ENCODE results near the gene INPP5E. TPM values are rescaled to one million over a fixed set of nuclear protein-coding genes. Genes with fewer than 3 reads are reported as not detected.
"Not testable (repeated sequence)": the region's sequence is repeated elsewhere in the genome, so short reads cannot be mapped to it uniquely, and the experiment has no call there.

INPP5E gene
- total RNA-seq, 2 donors from 2014 or later = 6.4 to 9.1 TPM

DNA sequence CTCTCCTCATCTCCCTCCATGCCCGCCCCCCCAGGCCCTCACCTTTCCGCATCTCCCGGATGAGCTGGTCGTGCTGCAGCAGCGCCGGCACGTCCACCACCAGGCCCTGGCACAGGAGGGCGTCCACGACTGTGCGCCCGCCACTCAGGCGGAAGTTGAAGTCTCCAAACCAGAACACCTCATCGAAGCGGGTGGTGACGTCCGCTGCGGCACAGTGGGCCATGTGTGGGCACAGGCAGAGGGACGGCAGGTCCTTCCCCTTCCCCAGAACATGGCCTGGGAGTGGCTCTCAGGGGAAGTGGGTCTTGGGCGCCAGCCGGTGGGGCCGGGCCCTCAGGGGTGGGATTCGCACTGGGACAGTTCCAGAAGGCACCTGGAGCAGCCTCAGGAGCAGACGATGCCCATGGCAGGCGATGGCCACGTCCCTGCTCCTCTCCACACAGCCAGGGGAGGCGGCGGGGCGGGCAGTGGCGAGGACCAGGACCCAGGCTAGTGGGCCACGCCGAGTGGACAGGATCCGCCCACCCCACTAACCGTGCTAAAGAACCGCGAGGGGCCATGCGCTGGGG, 7.8 kb downstream of the INPP5E start:
- H3K27ac ChIP-seq = no peak overlapping the region
- H3K4me3 ChIP-seq = no peak overlapping the region
- H3K27me3 ChIP-seq = no peaks in the 10 kb centered on the region
- H3K36me3 ChIP-seq = peaks cover 21% of the 10 kb centered on the region
- peaks cover 0 to 7% of the 10 kb centered on the region in 2 donors for H3K4me1 ChIP-seq
- TF ChIP-seq, protein P1, sequence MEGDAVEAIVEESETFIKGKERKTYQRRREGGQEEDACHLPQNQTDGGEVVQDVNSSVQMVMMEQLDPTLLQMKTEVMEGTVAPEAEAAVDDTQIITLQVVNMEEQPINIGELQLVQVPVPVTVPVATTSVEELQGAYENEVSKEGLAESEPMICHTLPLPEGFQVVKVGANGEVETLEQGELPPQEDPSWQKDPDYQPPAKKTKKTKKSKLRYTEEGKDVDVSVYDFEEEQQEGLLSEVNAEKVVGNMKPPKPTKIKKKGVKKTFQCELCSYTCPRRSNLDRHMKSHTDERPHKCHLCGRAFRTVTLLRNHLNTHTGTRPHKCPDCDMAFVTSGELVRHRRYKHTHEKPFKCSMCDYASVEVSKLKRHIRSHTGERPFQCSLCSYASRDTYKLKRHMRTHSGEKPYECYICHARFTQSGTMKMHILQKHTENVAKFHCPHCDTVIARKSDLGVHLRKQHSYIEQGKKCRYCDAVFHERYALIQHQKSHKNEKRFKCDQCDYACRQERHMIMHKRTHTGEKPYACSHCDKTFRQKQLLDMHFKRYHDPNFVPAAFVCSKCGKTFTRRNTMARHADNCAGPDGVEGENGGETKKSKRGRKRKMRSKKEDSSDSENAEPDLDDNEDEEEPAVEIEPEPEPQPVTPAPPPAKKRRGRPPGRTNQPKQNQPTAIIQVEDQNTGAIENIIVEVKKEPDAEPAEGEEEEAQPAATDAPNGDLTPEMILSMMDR (IDR thresholded peaks at IDR 0.05) = no peak
- no peaks in the 10 kb centered on the region for H3K9me3 ChIP-seq
- no peak for DNase-seq (ENCODE audit: low spot score)

DNA sequence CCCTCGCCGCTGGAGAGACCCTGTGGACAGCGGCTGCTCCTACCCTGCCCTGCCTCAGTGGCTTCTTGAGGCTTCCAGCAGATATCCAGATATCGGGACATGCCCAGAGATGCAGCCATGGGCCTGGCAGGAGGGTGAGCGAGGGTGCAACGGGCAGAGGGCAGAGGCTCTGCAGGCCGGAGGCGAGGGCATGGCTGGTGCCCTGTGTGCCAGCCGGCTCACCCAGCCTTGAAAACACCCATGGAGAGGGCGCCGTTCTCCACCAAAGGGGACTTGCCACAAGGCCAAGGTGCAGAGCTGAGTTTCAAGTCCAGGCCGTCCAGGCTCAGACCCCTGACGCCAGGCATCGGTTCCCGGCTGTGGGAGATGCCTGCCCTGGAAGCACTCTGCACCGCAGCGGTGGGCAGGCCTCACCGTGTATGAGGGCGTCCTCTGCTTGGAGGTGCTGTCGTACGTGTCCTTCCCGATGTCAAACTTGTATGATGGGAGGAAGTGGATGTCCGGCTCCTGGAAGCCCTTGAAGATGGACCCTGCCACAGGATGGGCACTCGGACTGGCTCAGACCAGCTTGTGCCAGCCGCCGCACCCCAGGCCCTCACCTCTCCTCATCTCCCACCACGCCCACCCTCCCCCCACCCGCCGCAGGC, 8.9 kb downstream of the INPP5E start:
- H3K4me3 ChIP-seq = no peak overlapping the region
- DNase-seq (ENCODE audit: low spot score) = no peak
- TF ChIP-seq, protein P1 (IDR thresholded peaks at IDR 0.05) = no peak
- H3K27ac ChIP-seq = no peak overlapping the region
- H3K4me1 ChIP-seq = no peaks in the 10 kb centered on the region
- H3K36me3 ChIP-seq = peaks cover 21% of the 10 kb centered on the region
- no peaks in the 10 kb centered on the region for H3K27me3 ChIP-seq
- no peaks in the 10 kb centered on the region for H3K9me3 ChIP-seq

DNA sequence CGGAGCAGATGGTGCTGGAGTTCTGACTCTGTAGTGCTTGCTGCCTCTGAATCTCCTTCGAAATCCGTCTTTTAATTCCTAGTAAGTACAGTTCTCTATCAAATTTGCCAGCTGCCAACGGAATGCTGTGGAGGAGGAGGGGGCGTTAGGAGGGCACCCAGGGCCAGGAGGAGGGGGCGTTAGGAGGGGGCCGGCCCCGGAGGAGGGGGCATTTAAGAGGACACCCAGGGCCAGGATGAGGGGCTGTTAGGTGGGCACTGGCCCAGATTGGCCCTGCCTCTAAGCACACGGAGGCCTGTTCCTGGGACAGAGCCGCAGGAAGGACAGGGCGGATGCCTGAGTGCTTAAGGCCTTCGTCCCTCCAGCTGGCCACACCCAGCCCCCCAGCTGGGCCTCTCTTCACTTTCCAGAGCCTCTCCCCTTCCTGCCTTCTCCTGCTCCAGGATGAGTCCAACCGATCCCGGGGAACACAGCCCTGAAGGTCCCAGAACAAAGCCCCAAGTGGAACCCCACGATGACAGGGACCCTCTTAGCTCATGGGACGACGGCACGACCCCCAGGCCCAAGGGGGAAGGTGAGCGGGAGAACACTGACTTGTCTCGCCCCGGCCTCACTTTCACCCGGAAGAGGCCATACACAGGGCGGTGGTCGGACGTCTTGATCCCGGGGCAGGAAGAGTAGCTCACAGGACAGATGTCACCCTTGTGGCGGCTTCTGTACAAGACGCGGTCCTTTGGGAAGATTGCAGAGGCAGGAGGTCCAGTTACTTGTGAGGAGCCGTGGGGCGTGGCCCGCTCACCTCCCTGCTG, 9.8 kb downstream of the INPP5E start:
- no peak overlapping the region for H3K4me3 ChIP-seq
- peaks cover 23% of the 10 kb centered on the region for H3K36me3 ChIP-seq
- DNase-seq (ENCODE audit: low spot score) = no peak
- TF ChIP-seq, protein P1 (IDR thresholded peaks at IDR 0.05) = no peak
- no peaks in the 10 kb centered on the region for H3K9me3 ChIP-seq
- no peaks in the 10 kb centered on the region for H3K27me3 ChIP-seq
- no peaks in the 10 kb centered on the region for H3K4me1 ChIP-seq
- H3K27ac ChIP-seq = no peak overlapping the region

DNA sequence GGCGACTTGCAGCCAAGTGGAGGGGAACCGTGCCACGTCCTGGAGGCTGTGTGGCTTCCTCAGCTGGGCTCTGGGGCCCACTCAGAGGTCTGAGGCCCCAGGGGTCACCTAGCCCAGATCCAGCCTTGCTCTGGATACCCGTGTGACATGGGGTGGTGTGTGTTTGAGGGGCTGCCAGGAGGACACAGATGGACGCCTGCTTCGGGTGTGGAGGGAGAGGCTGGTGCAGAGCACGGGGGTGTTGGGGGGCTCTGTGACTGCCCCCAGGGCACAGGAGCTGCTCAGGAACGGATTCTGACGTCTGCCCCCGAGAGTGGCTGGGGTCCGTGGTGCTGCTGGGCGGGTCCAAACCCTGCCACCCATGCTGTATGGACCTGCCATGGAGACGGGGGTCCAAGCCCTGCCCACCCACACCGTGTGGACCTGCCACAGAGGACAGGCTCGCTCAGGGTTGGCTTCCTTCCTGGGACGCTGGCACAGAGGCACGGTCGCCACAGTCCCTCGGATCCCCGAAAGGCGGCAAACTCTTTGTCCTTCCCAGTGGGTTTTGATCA, 10.5 kb downstream of the INPP5E start:
- H3K27ac ChIP-seq = no peak overlapping the region
- peaks cover 30% of the 10 kb centered on the region for H3K36me3 ChIP-seq

DNA sequence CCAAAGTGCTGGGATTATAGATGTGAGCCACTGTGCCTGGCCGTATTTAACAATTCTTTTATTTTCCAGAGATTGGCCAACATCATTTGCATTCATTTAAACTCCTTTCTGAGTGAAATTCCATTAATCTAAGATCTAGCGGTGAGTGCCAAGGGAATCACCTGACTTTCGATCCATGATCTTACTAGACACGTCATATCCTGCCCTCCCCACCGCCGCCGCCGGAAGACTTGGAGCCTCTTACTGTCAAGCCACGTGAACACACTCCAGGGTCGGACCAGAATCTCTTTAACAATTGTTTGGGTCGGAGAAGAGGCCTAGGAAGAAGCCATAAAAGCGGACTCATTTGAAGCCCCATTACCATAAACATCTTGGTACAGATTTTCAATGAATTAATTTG, 12.9 kb downstream of the INPP5E start:
- no peak overlapping the region for H3K27ac ChIP-seq
- H3K4me3 ChIP-seq = no peak overlapping the region
- DNase-seq (ENCODE audit: low spot score) = no peak
- TF ChIP-seq, protein P1 (IDR thresholded peaks at IDR 0.05) = no peak
- H3K4me1 ChIP-seq = no peaks in the 10 kb centered on the region
- H3K9me3 ChIP-seq = no peaks in the 10 kb centered on the region
- no peaks in the 10 kb centered on the region for H3K27me3 ChIP-seq
- H3K36me3 ChIP-seq = peaks cover 48% of the 10 kb centered on the region

More for the DNA sequence above, 10.5 kb downstream of the INPP5E start:
- no peak overlapping the region for H3K4me3 ChIP-seq
- no peak for DNase-seq (ENCODE audit: low spot score)
- no peaks in the 10 kb centered on the region for H3K27me3 ChIP-seq
- no peaks in the 10 kb centered on the region for H3K9me3 ChIP-seq
- TF ChIP-seq, protein P1 (IDR thresholded peaks at IDR 0.05) = no peak
- H3K4me1 ChIP-seq = no peaks in the 10 kb centered on the region

DNA sequence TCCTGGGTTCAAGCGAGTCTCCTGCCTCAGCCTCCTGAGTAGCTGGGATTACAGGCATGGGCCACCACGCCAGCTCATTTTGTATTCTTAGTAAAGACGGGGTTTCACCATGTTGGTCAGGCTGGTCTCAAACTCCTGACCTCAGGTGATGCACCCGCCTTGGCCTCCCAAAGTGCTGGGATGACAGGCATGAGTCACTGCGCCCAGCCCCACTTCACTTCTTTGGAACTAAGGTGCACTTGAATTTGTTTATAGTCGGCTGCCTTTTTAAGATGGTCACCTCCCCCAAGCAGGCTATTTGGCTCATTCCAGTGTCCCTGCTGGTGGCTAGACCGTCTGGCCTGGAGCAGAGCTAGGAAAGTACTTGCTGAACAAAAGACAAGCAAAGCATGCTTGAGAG, 14.3 kb downstream of the INPP5E start:
- DNase-seq (ENCODE audit: low spot score); H3K4me1 ChIP-seq; H3K27ac ChIP-seq; H3K9me3 ChIP-seq; H3K27me3 ChIP-seq; H3K4me3 ChIP-seq: not testable (repeated sequence)
- peaks cover 62% of the 10 kb centered on the region for H3K36me3 ChIP-seq
